H1 (cell line): ENCODE data around the gene PTPRE. TPM values are rescaled to one million over a fixed set of nuclear protein-coding genes. Genes with fewer than 3 reads are reported as not detected.

ENCODE experiments used
- ASH2L ChIP-seq: fragments of 200-600, 300-600 bp; sonication (generic); IDR thresholded peaks from one replicate; pipeline ENCODE4 v1.7.1; 2017; ENCODE audit warnings: low read length
- CHD7 ChIP-seq: fragments of 300-600 bp; sonication (generic); IDR thresholded peaks from 2 replicates; pipeline ENCODE4 v1.7.1; 2012; ENCODE audit warnings: low read length, moderate library complexity, mild to moderate bottlenecking, inconsistent platforms; ENCODE audit not compliant: insufficient replicate concordance
- EP300 ChIP-seq, 2 experiments: IDR thresholded peaks; 1 replicate in 1 of 2; 2 replicates in 1 of 2; pipeline ENCODE4 v1.6.1; 2011 to 2012; ENCODE audit warnings: low read depth in 2 of 2, low read length in 2 of 2, mild to moderate bottlenecking in 2 of 2, borderline replicate concordance in 1 of 2, inconsistent platforms in 1 of 2, moderate library complexity in 1 of 2
- HDAC6 ChIP-seq: IDR thresholded peaks from one replicate; pipeline ENCODE4 v1.7.1; 2012; ENCODE audit warnings: low read depth, mild to moderate bottlenecking, inconsistent platforms, low read length, moderate library complexity
- POLR2A ChIP-seq, 2 experiments: IDR thresholded peaks; 1 replicate in 1 of 2; 2 replicates in 1 of 2; pipeline ENCODE4 v1.6.1; 2011; ENCODE audit warnings: low read depth in 2 of 2, low read length in 2 of 2, mild to moderate bottlenecking in 2 of 2; ENCODE audit errors: control extremely low read depth in 1 of 2
- RAD21 ChIP-seq, 2 experiments: IDR thresholded peaks in 1 of 2; conservative IDR thresholded peaks in 1 of 2; 2 replicates each; pipeline ENCODE4 v1.6.1; 2011; ENCODE audit warnings: low read depth in 2 of 2, low read length in 2 of 2, improper control_type of control experiment in 1 of 2, inconsistent platforms in 1 of 2, mild to moderate bottlenecking in 1 of 2, moderate library complexity in 1 of 2
- RFX5 ChIP-seq: IDR thresholded peaks from 2 replicates; pipeline ENCODE4 v1.6.1; 2011; ENCODE audit warnings: low read depth, low read length, improper control_type of control experiment, borderline replicate concordance
- SP4 ChIP-seq: IDR thresholded peaks from 2 replicates; pipeline ENCODE4 v1.6.1; 2012; ENCODE audit warnings: low read length, inconsistent platforms
- TBP ChIP-seq: IDR thresholded peaks from 2 replicates; pipeline ENCODE4 v1.6.1; 2011; ENCODE audit warnings: low read depth, low read length, improper control_type of control experiment
- TCF12 ChIP-seq: IDR thresholded peaks from 2 replicates; pipeline ENCODE4 v1.6.1; 2011; ENCODE audit warnings: low read depth, mild to moderate bottlenecking, low read length
- ZNF274 ChIP-seq: IDR thresholded peaks from 2 replicates; pipeline ENCODE4 v1.7.0; 2012; ENCODE audit warnings: low read length, borderline replicate concordance; ENCODE audit errors: extremely low read depth
- polyA plus RNA-seq, 7 experiments: library from polyadenylated mRNA; depleted of rRNA in 3 of 7; stranded (reverse) in 5 of 7; unstranded in 2 of 7; fragments of >200 nt in 5 of 7; fragments of 200-250 nt in 2 of 7; gene quantifications; 1 replicate in 5 of 7; 2 replicates in 1 of 7; 4 replicates in 1 of 7; pipeline versions ENCODE4 v1.2.1 to v1.2.3, GENCODE V29; 2011 to 2013; ENCODE audit warnings: missing spikeins in 2 of 7, mixed read lengths in 2 of 7
- total RNA-seq: library from RNA; stranded (reverse); fragmentation: NEBNext Ultra II Directional; extraction: Animal tissue kit (Norgen Biotek cat#: 25700); gene quantifications from 2 replicates; pipeline ENCODE4 v1.2.1, GENCODE V29; 2021

The PTPRE gene
- total and polyA plus RNA-seq, 2 of the 8 experiments (the other 6 are each of a cell fraction or from before 2014, with no cell fraction given): 0.33 to 0.54 TPM

GRCh38 chr10:128028508-128029289 is 121.8 kb downstream of the PTPRE start (continued):
- no peak for TF ChIP-seq CHD7
- no peak for TF ChIP-seq EP300 (IDR thresholded peaks at IDR 0.05; ENCODE audit: borderline replicate concordance in 1 of 2, low read depth in 2 of 2, low read length in 2 of 2)
- no peak for TF ChIP-seq ZNF274
- no peak for TF ChIP-seq HDAC6
- TF ChIP-seq RFX5: no peak
- TF ChIP-seq POLR2A (IDR thresholded peaks at IDR 0.05; ENCODE audit: control extremely low read depth in 1 of 2, low read depth in 2 of 2, low read length in 2 of 2): no peak
- TF ChIP-seq ASH2L: no peak
- no peak for TF ChIP-seq RAD21 (IDR thresholded peaks at IDR 0.05 in 1 of 2, conservative IDR thresholded peaks at IDR 0.05 in 1 of 2; ENCODE audit: low read depth in 2 of 2, low read length in 2 of 2)
- TF ChIP-seq TBP: no peak
- no peak for TF ChIP-seq TCF12
- no peak for TF ChIP-seq SP4
